GM12875 (cell line): ENCODE measurements around the gene MYBPHL.
"Not testable (repeated sequence)": the region's sequence is repeated elsewhere in the genome, so short reads cannot be mapped to it uniquely, and the experiment has no call there.

ENCODE experiments used
- H3K4me3 ChIP-seq: one replicate; pipeline ENCODE4 v1.5.1; 2011; ENCODE audit warnings: low read depth, low read length, control low read depth
- TF ChIP-seq, protein P1 (sequence below): IDR thresholded peaks from 2 replicates; pipeline ENCODE4 v1.5.1; 2011; ENCODE audit warnings: low read depth, mild to moderate bottlenecking, control low read depth, inconsistent platforms, low read length, moderate library complexity, borderline replicate concordance; ENCODE audit not compliant: insufficient read depth

MYBPHL gene

DNA sequence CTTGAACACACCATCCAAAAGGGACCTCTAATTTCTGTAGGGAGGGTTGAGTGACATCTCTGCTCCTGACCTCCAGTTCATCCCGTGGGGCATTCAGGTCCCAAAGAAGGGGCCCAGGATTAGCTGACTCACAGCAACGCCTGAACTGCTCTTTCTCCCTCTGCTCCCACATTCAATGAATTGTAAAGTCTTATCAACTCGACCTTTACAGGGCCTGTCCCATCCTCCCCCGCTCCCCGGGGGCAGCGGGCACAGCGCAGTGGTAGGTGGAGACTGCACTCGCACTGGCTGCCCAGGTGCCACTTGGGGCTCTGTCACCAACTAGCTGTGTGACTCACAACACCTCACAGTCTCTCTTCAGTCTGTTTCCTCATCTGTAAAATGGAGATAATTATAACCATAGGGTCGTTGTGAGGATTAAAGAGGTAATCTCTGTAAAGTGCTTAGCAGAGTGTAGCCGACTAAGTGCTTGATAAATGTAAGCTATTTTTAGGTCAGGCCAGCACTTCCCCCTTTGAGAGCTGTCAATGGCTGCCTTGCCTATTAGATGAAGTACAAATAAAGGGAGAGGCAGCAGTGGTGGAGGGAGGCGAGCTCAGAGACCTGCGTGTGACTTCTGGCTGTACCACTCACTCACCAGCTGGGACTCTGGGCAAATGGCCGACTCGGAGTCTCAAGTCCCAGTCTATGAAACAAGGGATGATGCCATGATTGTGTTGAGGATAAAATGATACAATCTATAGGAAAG, 637 bp upstream of the MYBPHL start:
- H3K4me3 ChIP-seq = no peak overlapping the region
- TF ChIP-seq, protein P1, sequence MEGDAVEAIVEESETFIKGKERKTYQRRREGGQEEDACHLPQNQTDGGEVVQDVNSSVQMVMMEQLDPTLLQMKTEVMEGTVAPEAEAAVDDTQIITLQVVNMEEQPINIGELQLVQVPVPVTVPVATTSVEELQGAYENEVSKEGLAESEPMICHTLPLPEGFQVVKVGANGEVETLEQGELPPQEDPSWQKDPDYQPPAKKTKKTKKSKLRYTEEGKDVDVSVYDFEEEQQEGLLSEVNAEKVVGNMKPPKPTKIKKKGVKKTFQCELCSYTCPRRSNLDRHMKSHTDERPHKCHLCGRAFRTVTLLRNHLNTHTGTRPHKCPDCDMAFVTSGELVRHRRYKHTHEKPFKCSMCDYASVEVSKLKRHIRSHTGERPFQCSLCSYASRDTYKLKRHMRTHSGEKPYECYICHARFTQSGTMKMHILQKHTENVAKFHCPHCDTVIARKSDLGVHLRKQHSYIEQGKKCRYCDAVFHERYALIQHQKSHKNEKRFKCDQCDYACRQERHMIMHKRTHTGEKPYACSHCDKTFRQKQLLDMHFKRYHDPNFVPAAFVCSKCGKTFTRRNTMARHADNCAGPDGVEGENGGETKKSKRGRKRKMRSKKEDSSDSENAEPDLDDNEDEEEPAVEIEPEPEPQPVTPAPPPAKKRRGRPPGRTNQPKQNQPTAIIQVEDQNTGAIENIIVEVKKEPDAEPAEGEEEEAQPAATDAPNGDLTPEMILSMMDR = no peak

DNA sequence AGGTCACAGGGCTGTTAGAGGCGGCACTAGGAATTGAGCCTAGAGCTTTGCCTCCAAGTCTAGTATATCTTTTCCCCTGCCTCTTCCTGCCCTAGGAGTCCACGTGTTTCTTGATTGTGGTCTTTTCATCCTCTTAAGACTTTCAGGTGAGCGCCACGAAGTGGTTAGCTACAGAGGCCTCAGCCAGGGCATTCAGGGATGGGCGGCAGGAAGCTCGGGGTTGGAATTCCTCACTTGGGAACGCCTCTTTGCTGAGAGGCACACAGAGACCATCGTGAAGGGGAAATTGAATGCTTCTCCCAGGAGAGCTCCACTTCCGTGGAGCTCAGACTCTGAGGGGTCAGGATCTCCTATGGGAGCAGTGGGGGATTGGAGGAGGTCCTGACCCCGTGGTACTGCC, 820 bp downstream of the MYBPHL start:
- H3K4me3 ChIP-seq = not testable (repeated sequence)

GRCh38 chr1:109304226-109304920, 2.4 kb downstream of the MYBPHL start:
- no peak overlapping the region for H3K4me3 ChIP-seq
- TF ChIP-seq, protein P1 = no peak

- H3K4me3 ChIP-seq = no peak overlapping the region
- TF ChIP-seq, protein P1 = no peak
Measured at GRCh38 chr1:109301874-109302273, 4.9 kb downstream of the MYBPHL start.

DNA sequence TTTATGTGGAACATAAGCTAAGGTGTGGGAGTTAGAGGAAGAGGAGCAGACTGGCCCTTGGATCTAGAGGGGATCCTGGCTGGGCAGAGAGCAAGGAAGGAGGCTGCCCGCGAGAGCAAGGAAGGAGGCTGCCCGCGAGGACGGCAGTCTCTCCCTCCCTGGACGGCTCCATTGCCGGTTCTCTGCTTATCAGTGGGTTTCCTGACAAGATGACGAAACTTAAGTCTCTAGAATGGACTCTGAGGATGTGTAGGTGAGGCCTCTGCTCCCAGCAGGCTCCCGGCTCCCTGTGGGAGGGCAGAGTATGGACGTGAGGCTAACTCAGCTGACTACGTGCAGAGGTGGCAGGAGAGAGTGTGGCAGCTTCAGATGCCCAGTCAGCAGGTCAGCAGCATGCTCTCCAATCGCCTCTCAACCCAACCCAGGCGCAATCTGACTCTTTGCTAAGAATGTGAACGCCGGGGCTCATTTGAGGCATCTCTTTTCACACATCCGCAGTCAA, 6.1 kb downstream of the MYBPHL start:
- TF ChIP-seq, protein P1 = no peak
- no peak overlapping the region for H3K4me3 ChIP-seq

DNA sequence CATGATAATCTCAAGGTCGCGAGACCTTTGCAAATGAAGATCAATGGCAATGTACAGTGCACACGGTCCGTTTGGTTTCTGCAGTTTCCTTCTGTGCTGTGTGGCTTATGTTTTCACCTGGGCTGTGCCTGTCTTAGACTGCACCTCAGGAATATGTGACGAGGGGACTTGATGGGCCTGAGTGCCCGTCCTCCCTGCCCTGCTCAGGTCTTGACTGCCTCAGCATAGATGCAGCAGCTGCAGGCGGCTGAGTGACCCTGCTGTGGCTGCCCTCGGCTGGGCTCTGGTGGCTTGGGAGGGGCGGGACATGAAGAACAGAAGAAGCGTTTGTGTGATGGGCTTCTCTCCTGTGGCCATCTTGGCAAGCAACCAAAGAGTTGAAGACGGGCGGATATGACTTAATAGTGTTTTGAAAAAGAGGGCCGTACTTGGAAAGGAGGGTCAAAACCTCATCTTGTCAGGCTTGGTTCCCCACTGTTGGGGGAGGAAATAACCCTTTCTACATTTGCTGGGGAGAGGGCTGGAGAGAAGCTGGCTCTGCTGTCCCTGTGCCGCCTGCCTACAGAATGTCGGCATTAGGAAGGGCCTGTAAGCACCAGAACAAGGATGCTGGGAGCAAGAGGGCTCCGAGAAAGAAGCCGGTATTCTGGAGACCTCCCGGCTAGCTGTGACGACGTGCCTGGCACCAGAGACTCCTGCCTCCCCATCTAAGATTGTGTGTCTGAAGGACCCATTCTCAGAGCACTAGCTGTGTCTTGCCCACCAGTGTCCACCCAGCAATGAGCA, 7.1 kb downstream of the MYBPHL start:
- TF ChIP-seq, protein P1 = no peak
- no peak overlapping the region for H3K4me3 ChIP-seq
